H1 (cell line): ENCODE results near the gene ZBTB22. TPM values are rescaled to one million over a fixed set of nuclear protein-coding genes. Genes with fewer than 3 reads are reported as not detected.

Experiments used
- CTCF ChIA-PET: fragments of 300-600 bp; sonication (Branson Sonifier 250); formaldehyde crosslinking; loops from one replicate; lab custom pipeline; 2021; ENCODE audit not compliant: partially characterized antibody; lab: Charles Lee
- POLR2A ChIA-PET: fragments of 300-600 bp; sonication (Branson Sonifier 250); formaldehyde crosslinking; loops from one replicate; lab custom pipeline; 2021; ENCODE audit warnings: inconsistent platforms; ENCODE audit not compliant: partially characterized antibody; lab: Charles Lee
- DNase-seq, 2 experiments: peaks; one replicate each; pipeline versions ENCODE4 v3.0.0 to v3.0.0-alpha.2; 2010 to 2022; ENCODE audit warnings: low spot score in 2 of 2, low read depth in 1 of 2, mixed read lengths in 1 of 2
- FAIRE-seq: peaks from 2 replicates; lab custom pipeline; 2011; peaks lifted over from hg19 to GRCh38; lab: Jason Lieb, UNC
- H2AFZ ChIP-seq: 2 replicates; pipeline ENCODE4 v1.8.1; 2012; ENCODE audit warnings: low read length, inconsistent platforms
- H2AK5ac ChIP-seq: 2 replicates; pipeline ENCODE4 v1.6.1; 2013; ENCODE audit warnings: low read depth, low read length
- H2BK120ac ChIP-seq: replicated peaks from 2 replicates; pipeline ENCODE3; 2013; ENCODE audit warnings: low read depth, low read length, inconsistent platforms
- H2BK12ac ChIP-seq: 2 replicates; pipeline ENCODE4 v1.6.1; 2013; ENCODE audit warnings: low read depth, low read length
- H2BK15ac ChIP-seq: 2 replicates; pipeline ENCODE4 v1.6.1; 2013; ENCODE audit warnings: low read length
- H2BK20ac ChIP-seq: 2 replicates; pipeline ENCODE4 v1.6.1; 2013; ENCODE audit warnings: low read length
- H2BK5ac ChIP-seq: 2 replicates; pipeline ENCODE4 v1.6.1; 2013; ENCODE audit warnings: low read depth, low read length
- H3K14ac ChIP-seq: 2 replicates; pipeline ENCODE4 v1.6.1; 2013; ENCODE audit warnings: inconsistent platforms; ENCODE audit not compliant: insufficient read length
- H3K18ac ChIP-seq: 2 replicates; pipeline ENCODE4 v1.6.1; 2013; ENCODE audit warnings: low read length; ENCODE audit errors: extremely low read depth
- H3K23ac ChIP-seq: 2 replicates; pipeline ENCODE4 v1.6.1; 2013; ENCODE audit warnings: inconsistent platforms; ENCODE audit not compliant: insufficient read length
- H3K23me2 ChIP-seq: 2 replicates; pipeline ENCODE4 v1.6.1; 2013; ENCODE audit warnings: low read depth, low read length
- H3K27ac ChIP-seq: 2 replicates; pipeline ENCODE4 v1.6.1; 2011; ENCODE audit warnings: low read depth, low read length, inconsistent platforms
- H3K27me3 ChIP-seq, 4 experiments: replicated peaks in 1 of 4; 1 replicate in 1 of 4; 2 replicates in 3 of 4; pipeline versions ENCODE4 v1.6.1 to v1.8.1; 2011 to 2013; ENCODE audit warnings: low read length in 3 of 4, mild to moderate bottlenecking in 3 of 4, inconsistent platforms in 2 of 4, mixed read lengths in 2 of 4, moderate library complexity in 1 of 4; ENCODE audit not compliant: control insufficient read depth in 3 of 4, insufficient read depth in 3 of 4; ENCODE audit errors: extremely low read depth in 1 of 4
- H3K36me3 ChIP-seq, 4 experiments: 2 replicates each; pipeline versions ENCODE4 v1.6.1 to v1.8.1; 2011 to 2013; ENCODE audit warnings: mild to moderate bottlenecking in 4 of 4, low read length in 3 of 4, moderate library complexity in 2 of 4, control low read depth in 1 of 4, inconsistent platforms in 1 of 4; ENCODE audit not compliant: insufficient read depth in 4 of 4, control insufficient read depth in 2 of 4
- H3K4ac ChIP-seq: replicated peaks from 2 replicates; pipeline ENCODE3; 2013; ENCODE audit warnings: low read length, low read depth, mixed read lengths, inconsistent platforms; ENCODE audit not compliant: insufficient read length
- H3K4me1 ChIP-seq, 4 experiments: replicated peaks in 1 of 4; 1 replicate in 1 of 4; 2 replicates in 3 of 4; pipeline versions ENCODE4 v1.6.1 to v1.8.1; 2011 to 2013; ENCODE audit warnings: low read length in 3 of 4, inconsistent platforms in 2 of 4, mixed read lengths in 1 of 4; ENCODE audit not compliant: insufficient read depth in 4 of 4, control insufficient read depth in 3 of 4
- H3K4me2 ChIP-seq, 2 experiments: 2 replicates each; pipeline versions ENCODE4 v1.6.1 to v1.8.1; 2011 to 2013; ENCODE audit warnings: low read depth in 2 of 2, low read length in 2 of 2, control low read depth in 1 of 2, inconsistent platforms in 1 of 2, mild to moderate bottlenecking in 1 of 2; ENCODE audit not compliant: insufficient read depth in 1 of 2
- H3K4me3 ChIP-seq, 4 experiments: fragments of 200-600, 300-600 bp in 1 of 4; sonication (generic), shearing (Covaris generic), sonication (Bioruptor Twin) in 1 of 4; 2 replicates each; pipeline versions ENCODE4 v1.5.1 to v1.8.1; 2011 to 2016; ENCODE audit warnings: low read length in 4 of 4, low read depth in 3 of 4, control low read depth in 2 of 4, inconsistent platforms in 2 of 4, mild to moderate bottlenecking in 2 of 4, mixed read lengths in 1 of 4, moderate library complexity in 1 of 4; ENCODE audit not compliant: insufficient read depth in 2 of 4; ENCODE audit errors: extremely low read depth in 1 of 4
- H3K56ac ChIP-seq: replicated peaks from 2 replicates; pipeline ENCODE3; 2013; ENCODE audit warnings: low read depth, mild to moderate bottlenecking, mixed read lengths, low read length, inconsistent platforms; ENCODE audit not compliant: insufficient read length
- H3K79me1 ChIP-seq: 2 replicates; pipeline ENCODE4 v1.6.1; 2013; ENCODE audit warnings: low read depth, low read length, control low read depth
- H3K79me2 ChIP-seq, 2 experiments: 2 replicates each; pipeline versions ENCODE4 v1.6.1 to v1.8.1; 2012 to 2013; ENCODE audit warnings: low read length in 2 of 2, mild to moderate bottlenecking in 2 of 2, inconsistent platforms in 1 of 2; ENCODE audit not compliant: insufficient read depth in 2 of 2, control insufficient read depth in 1 of 2
- H3K9ac ChIP-seq, 4 experiments: replicated peaks in 1 of 4; 1 replicate in 1 of 4; 2 replicates in 3 of 4; pipeline versions ENCODE4 v1.6.1 to v1.8.1; 2011 to 2013; ENCODE audit warnings: low read depth in 3 of 4, low read length in 3 of 4, control low read depth in 2 of 4, mild to moderate bottlenecking in 2 of 4, moderate library complexity in 2 of 4, inconsistent platforms in 1 of 4; ENCODE audit errors: extremely low read depth in 1 of 4
- H3K9me3 ChIP-seq, 2 experiments: 2 replicates each; pipeline versions ENCODE4 v1.6.1 to v1.8.1; 2012 to 2013; ENCODE audit warnings: mild to moderate bottlenecking in 2 of 2, moderate library complexity in 2 of 2, control low read depth in 1 of 2, inconsistent platforms in 1 of 2, low read depth in 1 of 2, low read length in 1 of 2, mixed read lengths in 1 of 2; ENCODE audit not compliant: insufficient read depth in 2 of 2
- H4K20me1 ChIP-seq, 2 experiments: replicated peaks in 1 of 2; 2 replicates each; pipeline versions ENCODE3 to v1.8.1; 2011 to 2013; ENCODE audit warnings: inconsistent platforms in 2 of 2, low read length in 2 of 2, mild to moderate bottlenecking in 1 of 2; ENCODE audit not compliant: insufficient read depth in 2 of 2, control insufficient read depth in 1 of 2
- H4K5ac ChIP-seq: 2 replicates; pipeline ENCODE4 v1.6.1; 2013; ENCODE audit warnings: low read length, low read depth, mixed read lengths, inconsistent platforms; ENCODE audit not compliant: insufficient read length
- H4K8ac ChIP-seq: 2 replicates; pipeline ENCODE4 v1.8.0; 2013; ENCODE audit warnings: mild to moderate bottlenecking, moderate library complexity, low read length, inconsistent platforms; ENCODE audit not compliant: insufficient read depth; ENCODE audit errors: extremely low read depth
- H4K91ac ChIP-seq: replicated peaks from 2 replicates; pipeline ENCODE3; 2013; ENCODE audit warnings: low read length, mixed read lengths, inconsistent platforms; ENCODE audit not compliant: insufficient read length
- KDM4A ChIP-seq: IDR thresholded peaks from one replicate; pipeline ENCODE4 v1.7.1; 2012; ENCODE audit warnings: low read depth, mild to moderate bottlenecking, moderate library complexity, low read length, inconsistent platforms; ENCODE audit not compliant: severe bottlenecking
- SIX5 ChIP-seq: IDR thresholded peaks from 2 replicates; pipeline ENCODE4 v1.6.1; 2011; ENCODE audit warnings: mild to moderate bottlenecking, low read depth, low read length
- WGBS, 2 experiments: shearing (Covaris generic) in 1 of 2; methylation state at CpG; one replicate each; pipeline versions ENCODE4 v1.1.6 to v1.1.7; 2013 to 2015; ENCODE audit warnings: low lambda C conversion rate in 2 of 2, mixed read lengths in 2 of 2, inconsistent platforms in 1 of 2, low coverage in 1 of 2, missing lambda C conversion rate in 1 of 2; ENCODE audit not compliant: insufficient replicate concordance in 2 of 2, insufficient coverage in 1 of 2, insufficient read length in 1 of 2; ENCODE audit errors: extremely low coverage in 1 of 2, missing lambda C conversion rate in 1 of 2; 5-methylcytosine and 5-hydroxymethylcytosine counted together
- polyA plus RNA-seq, 7 experiments: library from polyadenylated mRNA; depleted of rRNA in 3 of 7; stranded (reverse) in 5 of 7; unstranded in 2 of 7; fragments of >200 nt in 5 of 7; fragments of 200-250 nt in 2 of 7; gene quantifications; 1 replicate in 5 of 7; 2 replicates in 1 of 7; 4 replicates in 1 of 7; pipeline versions ENCODE4 v1.2.1 to v1.2.3, GENCODE V29; 2011 to 2013; ENCODE audit warnings: missing spikeins in 2 of 7, mixed read lengths in 2 of 7
- total RNA-seq: library from RNA; stranded (reverse); fragmentation: NEBNext Ultra II Directional; extraction: Animal tissue kit (Norgen Biotek cat#: 25700); gene quantifications from 2 replicates; pipeline ENCODE4 v1.2.1, GENCODE V29; 2021

The ZBTB22 gene
- total and polyA plus RNA-seq, 2 of the 8 experiments (the other 6 are each of a cell fraction or from before 2014, with no cell fraction given) = 7.4 to 9.9 TPM

DNA sequence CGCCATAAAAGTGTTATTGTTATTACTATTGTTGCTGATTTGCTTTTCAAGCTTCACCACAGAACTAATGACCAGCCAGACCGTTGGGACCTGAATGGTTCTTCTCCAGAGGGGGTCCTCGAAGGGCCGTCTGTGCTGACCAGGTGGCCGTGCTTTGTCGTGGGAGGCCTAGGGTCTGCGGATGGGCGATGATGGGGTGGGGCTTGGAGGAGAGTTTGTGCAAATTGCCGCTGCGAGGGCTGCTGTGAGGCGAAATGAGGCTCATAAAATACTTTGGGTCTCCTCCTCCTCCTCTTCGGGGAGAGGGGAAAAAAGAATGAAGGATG lies 6.0 kb upstream of the ZBTB22 start:
- POLR2A ChIA-PET = interaction anchor here (1.0 to 1.3 kb wide), 3 partner anchors 24 to 353 kb away, joined by 3 to 6 read pairs (median 4); partner anchors contain the start of gene RGL2
- Histone ChIP-seq H2AFZ (peak overlapping the region; percentile 93), H4K8ac (no peak overlapping the region; the same call in 1 of the 2 replicates), H3K4me3 (peak overlapping the region; percentile 68 to 98 (median 82)), H3K79me2 (peaks cover 0 to 32% of the 10 kb centered on the region in 2 experiments; a peak in 3 of 4 replicates), H3K79me1 (peaks cover 7% of the 10 kb centered on the region; the same call in 1 of the 2 replicates), H3K9ac (peak overlapping the region in 3 of 4 experiments; percentile 36 to 72 (median 39); a peak in 4 of 7 replicates), H4K20me1 (peaks cover 2 to 5% of the 10 kb centered on the region in 2 experiments), H3K4me2 (peak overlapping the region; percentile 62 to 87), H2BK5ac (peak overlapping the region; percentile 87), H2AK5ac (no peak overlapping the region), H3K4ac (no peak overlapping the region), H4K91ac (no peak overlapping the region), H3K23me2 (peaks cover 18% of the 10 kb centered on the region), H3K4me1 (peaks cover 0 to 21% (median 13%) of the 10 kb centered on the region in 4 experiments; a peak in 6 of 7 replicates), H3K18ac (peak overlapping the region; percentile 51; the same call in 1 of the 2 replicates), H2BK12ac (peak overlapping the region; percentile 77; the same call in 1 of the 2 replicates), H3K27me3 (no peaks in the 10 kb centered on the region), H2BK15ac (peak overlapping the region; percentile 81; the same call in 1 of the 2 replicates), H3K23ac (no peak overlapping the region), H3K9me3 (no peaks in the 10 kb centered on the region; a peak in 1 of 4 replicates), H2BK120ac (no peak overlapping the region), H3K36me3 (peaks cover 10 to 28% (median 21%) of the 10 kb centered on the region in 4 experiments; a peak in 7 of 8 replicates), H3K27ac (no peak overlapping the region; the same call in 1 of the 2 replicates), H2BK20ac (no peak overlapping the region), H3K14ac (no peak overlapping the region), H3K56ac (no peak overlapping the region), H4K5ac (no peak overlapping the region)
- CTCF ChIA-PET = interaction anchor here (1.0 kb wide), 1 partner anchor 46 kb away, joined by 3 read pairs; the partner anchor contains the start of gene B3GALT4
- DNase-seq (peak in 1 of 2 experiments; percentile 57), FAIRE-seq (no peak)
- WGBS, 2 experiments = 10% methylated on average over 12 of the region's 12 CpGs; no CpG with 5 or more reads in 1 of the 2 experiments
- TF ChIP-seq SIX5 (no peak), KDM4A (peak; percentile 68)
